Ecto neural progenitor cell (in vitro differentiated cells): ENCODE measurements around the gene VPS25.
"Not testable (repeated sequence)": the region's sequence is repeated elsewhere in the genome, so short reads cannot be mapped to it uniquely, and the experiment has no call there.

Experiments used
- DNase-seq: peaks from one replicate; pipeline ENCODE4 v3.0.0-alpha.2; 2018; ENCODE audit warnings: low spot score

Gene VPS25

GRCh38 chr17:42768006-42768405 lies 5.2 kb upstream of the VPS25 start:
- DNase-seq = not testable (repeated sequence)

- DNase-seq = not testable (repeated sequence)
Observed at GRCh38 chr17:42769964-42770363, 3.3 kb upstream of the VPS25 start.

- no peak for DNase-seq
Observed at GRCh38 chr17:42772945-42773289, 332 bp upstream of the VPS25 start.

DNA sequence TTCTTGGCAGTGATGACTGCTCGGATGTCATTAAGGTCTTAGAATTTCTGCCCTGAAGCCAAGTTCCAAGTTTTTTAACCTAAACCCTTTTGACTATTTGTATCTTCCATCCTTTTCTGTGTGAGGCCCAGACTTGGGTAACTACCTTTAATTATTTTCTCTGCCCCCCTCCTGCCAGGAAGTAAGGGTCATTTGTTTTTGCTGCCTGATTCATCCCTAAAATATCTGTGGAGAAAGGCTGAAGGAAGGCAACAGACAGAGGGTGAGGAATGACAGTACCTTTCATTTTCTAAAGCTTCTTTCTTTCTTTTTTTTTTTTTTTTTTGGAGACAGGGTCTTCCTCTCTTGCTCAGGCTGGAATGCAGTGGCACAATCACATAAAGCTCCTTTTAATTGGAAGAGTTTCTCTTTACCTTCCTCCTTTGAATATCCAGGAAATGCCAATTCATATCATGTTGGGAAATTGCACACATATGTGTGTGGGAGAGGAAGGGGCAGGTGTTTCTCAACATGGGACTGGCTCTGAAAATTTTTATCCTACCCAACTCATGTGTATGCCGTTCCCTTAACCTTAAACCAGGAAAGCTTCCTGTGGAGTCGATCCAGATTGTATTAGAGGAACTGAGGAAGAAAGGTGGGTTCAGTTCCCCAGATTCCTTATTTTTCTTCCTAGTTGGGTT lies 957 bp downstream of the VPS25 start:
- DNase-seq = no peak

- DNase-seq = no peak
Observed at GRCh38 chr17:42775534-42776098, 2.4 kb downstream of the VPS25 start.

DNA sequence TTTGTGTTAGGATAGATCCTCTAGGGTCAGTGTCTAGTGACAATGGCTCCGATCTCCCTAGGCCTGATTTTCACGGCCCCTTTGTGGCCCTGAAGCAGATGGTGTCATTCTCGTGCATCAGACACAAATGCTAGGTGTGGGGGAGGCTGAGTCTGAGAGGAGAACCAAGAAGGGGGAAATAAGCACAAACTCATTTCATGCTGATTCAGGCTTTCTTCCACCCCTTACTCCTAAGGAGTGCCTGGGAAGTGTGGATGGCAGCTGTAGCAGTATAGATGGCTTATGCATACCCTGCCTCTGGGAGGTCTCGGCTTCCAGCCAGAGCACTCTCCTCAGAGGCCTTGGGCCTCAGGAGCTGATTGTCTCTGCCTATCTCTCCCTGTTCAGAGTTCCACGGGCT lies 5.3 kb downstream of the VPS25 start:
- DNase-seq = no peak

- no peak for DNase-seq
Observed at GRCh38 chr17:42779304-42779935, 6.2 kb downstream of the VPS25 start.

DNA sequence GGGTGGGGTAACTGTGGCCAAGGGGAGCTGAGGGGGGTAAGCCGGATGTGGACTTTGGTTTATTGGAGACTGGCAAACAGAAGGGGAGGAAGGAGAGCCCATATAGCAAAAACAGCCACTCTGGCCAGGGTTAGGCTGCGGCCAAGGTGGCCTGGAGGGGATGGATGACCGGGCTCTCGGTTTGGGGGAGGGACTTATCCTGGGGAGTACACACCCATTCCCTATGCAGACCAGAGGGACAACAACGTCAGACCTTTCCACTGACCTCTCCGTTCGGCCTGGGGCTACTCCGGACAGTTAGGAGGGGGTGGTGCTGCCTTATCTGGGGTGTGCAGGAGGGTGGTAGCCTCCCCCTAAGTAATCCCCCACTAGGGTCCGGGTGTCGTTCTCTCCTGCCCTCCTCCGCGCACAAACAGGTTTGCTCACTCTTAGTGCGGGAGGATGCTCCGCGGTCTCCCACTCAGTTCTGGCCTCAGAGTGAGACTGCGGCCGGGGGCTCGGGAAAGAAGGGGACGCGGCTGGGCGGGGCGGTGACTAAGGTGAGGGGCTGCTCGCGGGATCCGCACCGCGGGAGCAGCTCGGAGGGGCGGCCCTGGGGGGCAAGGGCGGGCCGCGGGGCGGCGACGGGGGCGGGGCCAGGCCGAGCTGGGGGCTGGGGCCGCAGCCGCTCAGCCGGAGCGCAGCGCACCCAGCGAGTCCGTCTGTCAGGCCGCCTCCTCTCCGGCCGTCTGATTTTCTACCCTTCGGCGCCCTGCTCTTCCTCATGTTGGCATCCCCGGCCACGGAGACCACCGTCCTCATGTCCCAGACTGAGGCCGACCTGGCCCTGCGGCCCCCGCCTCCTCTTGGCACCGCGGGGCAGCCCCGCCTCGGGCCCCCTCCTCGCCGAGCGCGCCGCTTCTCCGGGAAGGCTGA lies 6.9 kb downstream of the VPS25 start, which contains the start of gene WNK4:
TSS of gene WNK4 (plus strand) at position 675 of the 915 bp plus-strand sequence. CDS start at position 764, 89 bp downstream.
- DNase-seq = peak; percentile 73

DNA sequence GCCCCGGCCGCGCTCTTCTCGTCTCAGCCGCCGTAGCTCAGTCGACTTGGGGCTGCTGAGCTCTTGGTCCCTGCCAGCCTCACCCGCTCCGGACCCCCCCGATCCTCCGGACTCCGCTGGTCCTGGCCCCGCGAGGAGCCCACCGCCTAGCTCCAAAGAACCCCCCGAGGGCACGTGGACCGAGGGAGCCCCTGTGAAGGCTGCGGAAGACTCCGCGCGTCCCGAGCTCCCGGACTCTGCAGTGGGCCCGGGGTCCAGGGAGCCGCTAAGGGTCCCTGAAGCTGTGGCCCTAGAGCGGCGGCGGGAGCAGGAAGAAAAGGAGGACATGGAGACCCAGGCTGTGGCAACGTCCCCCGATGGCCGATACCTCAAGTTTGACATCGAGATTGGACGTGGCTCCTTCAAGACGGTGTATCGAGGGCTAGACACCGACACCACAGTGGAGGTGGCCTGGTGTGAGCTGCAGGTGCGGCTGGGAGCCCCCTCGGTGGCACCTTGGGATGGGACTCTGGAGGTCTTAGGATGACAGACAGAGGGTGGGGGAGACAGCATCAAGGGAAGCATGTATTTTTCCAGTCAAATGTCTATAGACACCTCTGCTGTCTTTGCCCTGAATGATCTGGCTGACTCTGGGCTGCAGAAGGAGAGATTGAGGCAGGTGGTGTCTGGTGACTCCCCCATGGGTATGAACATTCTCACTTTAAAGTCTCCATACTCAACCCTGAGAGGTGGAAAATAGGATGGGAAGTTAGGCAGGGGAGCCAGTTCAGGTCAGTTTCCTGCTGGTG lies 7.8 kb downstream of the VPS25 start:
- no peak for DNase-seq

GRCh38 chr17:42781639-42782165 lies 8.5 kb downstream of the VPS25 start:
- DNase-seq = no peak

GRCh38 chr17:42782166-42783061 lies 9.2 kb downstream of the VPS25 start:
- no peak for DNase-seq

- DNase-seq = no peak
Observed at GRCh38 chr17:42783062-42783790, 10.0 kb downstream of the VPS25 start.

GRCh38 chr17:42783791-42784138 lies 10.5 kb downstream of the VPS25 start:
- no peak for DNase-seq

GRCh38 chr17:42784409-42784808 lies 11.2 kb downstream of the VPS25 start:
- no peak for DNase-seq

DNA sequence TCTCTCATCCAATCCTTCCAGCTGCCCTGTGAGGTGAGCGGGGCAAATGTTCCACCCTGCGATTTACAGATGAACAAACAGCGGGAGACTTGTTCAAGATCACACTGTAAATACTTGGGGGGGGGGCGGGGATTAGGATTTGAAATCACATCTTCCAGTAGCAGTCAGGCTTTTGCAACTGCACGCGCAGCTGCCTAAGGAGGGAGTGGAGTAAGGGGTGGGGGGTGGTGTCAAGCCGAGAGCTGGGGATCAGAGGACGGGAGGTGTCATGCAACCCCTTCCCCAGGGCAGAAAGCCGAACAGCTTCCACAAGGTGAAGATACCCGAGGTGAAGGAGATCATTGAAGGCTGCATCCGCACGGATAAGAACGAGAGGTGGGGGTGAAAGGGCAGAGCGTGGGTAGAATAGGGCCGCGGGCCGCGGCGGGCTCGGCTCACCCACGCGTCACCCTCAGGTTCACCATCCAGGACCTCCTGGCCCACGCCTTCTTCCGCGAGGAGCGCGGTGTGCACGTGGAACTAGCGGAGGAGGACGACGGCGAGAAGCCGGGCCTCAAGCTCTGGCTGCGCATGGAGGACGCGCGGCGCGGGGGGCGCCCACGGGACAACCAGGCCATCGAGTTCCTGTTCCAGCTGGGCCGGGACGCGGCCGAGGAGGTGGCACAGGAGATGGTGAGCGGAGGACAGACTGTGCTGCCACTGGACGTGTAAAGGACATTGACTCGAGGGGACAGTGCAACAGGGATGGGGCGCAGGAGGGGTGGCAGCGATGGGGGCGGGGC lies 11.8 kb downstream of the VPS25 start:
- no peak for DNase-seq

GRCh38 chr17:42787266-42787665 lies 14.0 kb downstream of the VPS25 start:
- DNase-seq = no peak

- DNase-seq = no peak
Observed at GRCh38 chr17:42791948-42792347, 18.7 kb downstream of the VPS25 start.

DNA sequence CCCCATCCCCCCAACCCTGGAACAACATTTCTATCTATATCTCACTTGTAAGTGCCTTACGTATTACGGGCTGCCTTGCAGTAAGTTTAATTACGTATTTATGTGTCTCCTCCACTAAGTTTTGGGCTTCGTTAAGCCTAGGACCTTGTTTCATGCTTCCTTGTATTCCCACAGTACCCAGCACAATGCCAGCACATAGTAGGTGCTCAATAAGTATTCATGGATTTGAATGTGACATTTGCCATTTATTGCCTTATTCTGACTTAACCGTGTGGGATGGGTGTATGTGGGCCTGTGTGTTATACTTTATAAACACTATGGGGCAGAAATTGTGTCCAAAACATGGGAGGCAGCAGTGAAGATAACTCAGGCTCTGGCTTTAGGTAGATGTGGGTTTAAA lies 19.3 kb downstream of the VPS25 start:
- no peak for DNase-seq

DNA sequence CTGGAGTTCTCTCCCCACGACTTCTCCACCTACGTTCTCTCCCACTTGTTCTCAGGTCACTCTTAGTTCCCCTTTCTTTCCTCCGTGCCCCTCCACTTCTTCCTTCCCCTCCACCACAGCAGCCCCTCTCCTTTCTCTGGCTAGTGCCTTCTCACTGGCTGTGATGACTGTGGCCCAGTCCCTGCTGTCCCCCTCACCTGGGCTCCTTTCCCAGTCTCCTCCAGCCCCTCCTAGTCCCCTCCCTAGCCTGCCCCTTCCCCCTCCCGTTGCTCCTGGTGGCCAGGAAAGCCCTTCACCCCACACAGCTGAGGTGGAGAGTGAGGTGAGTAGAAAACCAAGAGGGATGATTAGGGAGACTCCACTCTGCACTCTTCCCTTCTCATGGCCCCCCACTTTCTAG lies 21.8 kb downstream of the VPS25 start:
- no peak for DNase-seq
